Measurements from ENCODE around the gene TDRD9. TPM values are rescaled to one million over a fixed set of nuclear protein-coding genes. Genes with fewer than 3 reads are reported as not detected.
A peak's percentile ranks its signal among the peaks of the same experiment; 100 is the strongest.

The TDRD9 gene
- total RNA-seq, 1 donor from 2014 or later, result not detected

DNA sequence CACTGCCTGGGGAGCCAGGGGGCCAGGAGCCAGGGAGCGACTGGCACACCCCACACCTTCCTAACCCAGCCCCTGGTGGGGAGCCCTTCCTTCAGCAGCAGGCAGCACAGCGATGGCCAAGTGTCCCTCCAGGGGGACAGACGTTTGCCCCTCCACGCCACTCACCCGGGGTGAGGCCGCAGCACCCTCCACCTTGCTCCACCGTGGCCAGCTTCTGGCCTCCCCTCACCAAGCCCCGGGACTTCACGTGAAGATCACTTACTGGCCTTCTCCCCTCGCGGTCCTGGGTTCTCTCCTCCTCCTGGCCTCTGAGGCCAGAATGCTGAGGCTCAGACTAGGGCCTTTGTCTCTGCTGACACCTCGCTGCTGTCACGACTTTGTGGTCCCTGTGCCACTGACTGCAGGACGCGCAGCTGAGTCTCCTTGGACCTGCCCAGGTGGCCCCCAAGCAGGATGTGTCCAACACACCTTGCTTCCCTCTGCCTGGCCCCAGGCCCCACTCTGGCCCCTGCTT lies 153.8 kb downstream of the TDRD9 start:
- Mint-ChIP-seq H3K4me3 (no peak overlapping the region), H3K9me3 (no peaks in the 10 kb centered on the region), H3K36me3 (no peaks in the 10 kb centered on the region), H3K4me1 (ENCODE audit: unreplicated experiment) (peaks cover 5% of the 10 kb centered on the region), H3K27me3 (peaks cover 27% of the 10 kb centered on the region), H3K27ac (no peak overlapping the region)
- peak; percentile 67 for DNase-seq (ENCODE audit: extremely low spot score, unreplicated experiment)
- TF ChIP-seq, protein P1, sequence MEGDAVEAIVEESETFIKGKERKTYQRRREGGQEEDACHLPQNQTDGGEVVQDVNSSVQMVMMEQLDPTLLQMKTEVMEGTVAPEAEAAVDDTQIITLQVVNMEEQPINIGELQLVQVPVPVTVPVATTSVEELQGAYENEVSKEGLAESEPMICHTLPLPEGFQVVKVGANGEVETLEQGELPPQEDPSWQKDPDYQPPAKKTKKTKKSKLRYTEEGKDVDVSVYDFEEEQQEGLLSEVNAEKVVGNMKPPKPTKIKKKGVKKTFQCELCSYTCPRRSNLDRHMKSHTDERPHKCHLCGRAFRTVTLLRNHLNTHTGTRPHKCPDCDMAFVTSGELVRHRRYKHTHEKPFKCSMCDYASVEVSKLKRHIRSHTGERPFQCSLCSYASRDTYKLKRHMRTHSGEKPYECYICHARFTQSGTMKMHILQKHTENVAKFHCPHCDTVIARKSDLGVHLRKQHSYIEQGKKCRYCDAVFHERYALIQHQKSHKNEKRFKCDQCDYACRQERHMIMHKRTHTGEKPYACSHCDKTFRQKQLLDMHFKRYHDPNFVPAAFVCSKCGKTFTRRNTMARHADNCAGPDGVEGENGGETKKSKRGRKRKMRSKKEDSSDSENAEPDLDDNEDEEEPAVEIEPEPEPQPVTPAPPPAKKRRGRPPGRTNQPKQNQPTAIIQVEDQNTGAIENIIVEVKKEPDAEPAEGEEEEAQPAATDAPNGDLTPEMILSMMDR (conservative IDR thresholded peaks at IDR 0.05), result no peak

DNA sequence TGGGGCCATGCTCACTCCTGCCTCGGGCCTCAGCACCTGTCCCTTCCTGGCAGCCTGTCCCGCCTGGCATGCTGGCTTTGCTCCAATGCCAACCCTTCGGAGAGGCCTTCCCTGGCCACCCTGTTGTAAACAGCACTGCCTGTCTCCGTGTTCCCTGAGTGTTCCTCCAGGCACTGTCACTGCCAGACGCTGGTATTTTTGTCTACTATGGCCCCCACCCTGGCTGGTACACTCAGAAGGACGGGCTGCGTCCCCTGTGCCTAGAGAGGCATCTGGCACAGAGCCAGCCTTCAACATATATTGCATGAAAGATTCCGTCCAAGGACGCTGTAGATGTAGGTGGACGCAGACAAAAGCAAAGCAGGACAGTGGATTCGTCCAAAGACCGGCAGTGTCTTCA lies 154.6 kb downstream of the TDRD9 start:
- TF ChIP-seq, protein P1 (conservative IDR thresholded peaks at IDR 0.05), result no peak
- Mint-ChIP-seq H3K4me1 (ENCODE audit: unreplicated experiment) (peaks cover 3% of the 10 kb centered on the region), H3K27me3 (peaks cover 25% of the 10 kb centered on the region), H3K4me3 (no peak overlapping the region), H3K36me3 (no peaks in the 10 kb centered on the region), H3K9me3 (no peaks in the 10 kb centered on the region), H3K27ac (no peak overlapping the region)
- DNase-seq (ENCODE audit: extremely low spot score, unreplicated experiment), result peak; percentile 57

DNA sequence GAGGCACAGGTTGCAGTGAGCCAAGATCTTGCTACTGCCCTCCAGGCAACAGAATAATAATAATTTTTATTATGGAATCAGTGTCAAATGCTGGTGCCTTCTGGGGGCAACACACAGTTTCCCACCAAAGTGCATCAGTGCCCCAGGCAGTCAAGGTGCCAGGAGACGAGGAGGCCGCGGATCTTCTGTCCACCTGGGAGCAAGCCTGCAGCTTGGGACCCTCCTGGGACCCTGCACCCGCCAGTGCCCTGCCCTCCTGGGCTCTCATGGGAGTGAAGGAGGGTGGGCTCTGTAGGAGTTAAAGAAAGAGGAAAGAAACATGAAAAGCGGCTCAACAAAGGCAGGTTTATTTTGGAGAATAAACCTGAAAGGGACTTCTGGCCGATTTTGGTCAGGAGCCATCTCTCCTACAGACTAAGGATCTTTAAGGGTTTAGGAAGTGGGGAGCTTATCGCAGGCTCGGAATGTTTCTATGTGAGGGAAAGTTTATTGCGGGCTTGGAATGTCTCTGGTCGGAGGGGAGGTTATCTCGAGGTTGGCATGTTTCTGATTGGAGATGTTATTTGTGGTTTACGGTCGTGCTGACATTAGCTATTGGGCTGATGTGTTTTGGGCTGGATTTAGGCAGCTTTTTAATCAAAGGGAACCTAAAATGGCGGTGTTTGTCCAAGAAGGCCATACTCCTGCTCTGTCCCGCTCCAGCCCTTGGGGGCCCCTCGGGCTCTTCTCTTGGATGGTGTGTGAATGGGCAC lies 156.2 kb downstream of the TDRD9 start:
- Mint-ChIP-seq H3K27ac (no peak overlapping the region), H3K9me3 (no peaks in the 10 kb centered on the region), H3K36me3 (no peaks in the 10 kb centered on the region), H3K4me3 (no peak overlapping the region), H3K4me1 (ENCODE audit: unreplicated experiment) (no peaks in the 10 kb centered on the region), H3K27me3 (peaks cover 22% of the 10 kb centered on the region)
- TF ChIP-seq, protein P1 (conservative IDR thresholded peaks at IDR 0.05), result no peak
- peak; percentile 59 for DNase-seq (ENCODE audit: extremely low spot score, unreplicated experiment)

DNA sequence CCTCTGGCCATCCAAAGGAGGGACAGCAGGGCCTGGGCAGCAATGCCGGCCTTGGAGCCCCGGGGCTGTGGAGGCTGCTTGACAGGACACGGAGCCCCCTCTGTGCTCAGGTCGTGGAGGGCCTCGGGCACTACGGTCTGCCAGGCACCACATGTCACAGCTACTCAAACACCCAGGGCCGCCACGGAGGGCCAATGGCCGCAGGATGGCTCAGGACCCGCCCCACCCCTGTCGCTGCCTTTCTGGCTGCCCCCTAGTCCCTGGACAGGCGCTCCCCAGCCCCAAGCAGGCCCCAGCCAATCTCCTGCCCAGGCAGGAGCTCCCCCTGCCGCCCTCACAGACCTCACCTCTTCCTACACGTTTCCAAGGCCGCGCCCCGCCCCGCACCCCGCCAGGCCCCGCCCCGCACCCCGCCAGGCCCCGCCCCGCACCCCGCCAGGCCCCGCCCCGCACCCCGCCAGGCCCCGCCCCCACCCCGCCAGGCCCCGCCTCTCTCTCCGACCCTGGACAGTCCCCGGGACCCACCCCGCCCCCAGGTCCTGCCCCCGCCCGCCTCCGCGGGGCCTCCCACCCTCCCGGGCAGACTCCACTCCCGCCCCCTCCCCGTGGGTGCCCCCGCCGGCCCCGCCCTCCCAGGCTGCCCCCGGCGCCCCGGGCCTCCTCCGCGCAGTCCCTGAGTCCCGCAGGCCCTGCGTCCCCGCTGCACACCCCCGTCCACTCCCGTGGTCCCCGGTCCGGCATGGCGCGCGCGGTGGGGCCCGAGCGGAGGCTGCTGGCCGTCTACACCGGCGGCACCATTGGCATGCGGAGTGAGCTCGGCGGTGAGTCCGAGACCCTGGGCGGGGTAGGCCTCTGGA lies 157.0 kb downstream of the TDRD9 start, which contains the start of gene ASPG:
TSS of gene ASPG (plus strand) at position 669 of the 857 bp plus-strand sequence. CDS start at position 740, 71 bp downstream.
- H3K36me3 Mint-ChIP-seq, result no peaks in the 10 kb centered on the region
- no peak within 1 kb of the TSS for H3K4me3 Mint-ChIP-seq
- H3K9me3 Mint-ChIP-seq, result no peaks in the 10 kb centered on the region
- no peak within 1 kb of the TSS for H3K27ac Mint-ChIP-seq
- TF ChIP-seq, protein P1 (conservative IDR thresholded peaks at IDR 0.05), result no peak
- H3K27me3 Mint-ChIP-seq, result peaks cover 22% of the 10 kb centered on the region
- DNase-seq (ENCODE audit: extremely low spot score, unreplicated experiment), result no peak
- H3K4me1 Mint-ChIP-seq (ENCODE audit: unreplicated experiment), result no peaks in the 10 kb centered on the region

DNA sequence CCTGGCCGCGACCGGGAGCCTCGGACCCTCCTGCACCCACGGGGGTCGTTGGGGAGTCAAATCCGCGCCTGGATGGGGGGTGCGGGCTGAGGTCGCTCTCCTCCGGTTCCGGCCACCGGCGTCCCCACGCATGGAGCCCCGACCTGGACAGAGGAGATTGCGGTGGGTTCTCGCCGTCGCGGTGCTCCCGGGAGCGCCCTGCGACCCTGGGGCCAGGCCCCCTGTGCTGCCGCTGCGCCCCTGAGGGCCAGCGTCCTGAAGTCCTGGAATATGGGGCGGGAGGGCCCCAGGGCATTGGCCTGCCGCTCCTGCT lies 157.6 kb downstream of the TDRD9 start:
- H3K4me1 Mint-ChIP-seq (ENCODE audit: unreplicated experiment), result no peaks in the 10 kb centered on the region
- TF ChIP-seq, protein P1 (conservative IDR thresholded peaks at IDR 0.05), result no peak
- no peak for DNase-seq (ENCODE audit: extremely low spot score, unreplicated experiment)
- H3K36me3 Mint-ChIP-seq, result no peaks in the 10 kb centered on the region
- H3K4me3 Mint-ChIP-seq, result no peak overlapping the region
- H3K27ac Mint-ChIP-seq, result no peak overlapping the region
- no peaks in the 10 kb centered on the region for H3K9me3 Mint-ChIP-seq
- H3K27me3 Mint-ChIP-seq, result peaks cover 22% of the 10 kb centered on the region

Data from type B pancreatic cell (in vitro differentiated cells).